Activated CD4-positive, alpha-beta T cell treated with anti-CD3 and anti-CD28 coated beads, Interleukin-2, amount 50 U/mL, for 16 hours (primary cell): Measurements from ENCODE around the gene CACNA1B.

Source experiments
- DNase-seq: peaks from one replicate; pipeline ENCODE4 v3.0.0-alpha.2; 2020

The CACNA1B gene

DNA sequence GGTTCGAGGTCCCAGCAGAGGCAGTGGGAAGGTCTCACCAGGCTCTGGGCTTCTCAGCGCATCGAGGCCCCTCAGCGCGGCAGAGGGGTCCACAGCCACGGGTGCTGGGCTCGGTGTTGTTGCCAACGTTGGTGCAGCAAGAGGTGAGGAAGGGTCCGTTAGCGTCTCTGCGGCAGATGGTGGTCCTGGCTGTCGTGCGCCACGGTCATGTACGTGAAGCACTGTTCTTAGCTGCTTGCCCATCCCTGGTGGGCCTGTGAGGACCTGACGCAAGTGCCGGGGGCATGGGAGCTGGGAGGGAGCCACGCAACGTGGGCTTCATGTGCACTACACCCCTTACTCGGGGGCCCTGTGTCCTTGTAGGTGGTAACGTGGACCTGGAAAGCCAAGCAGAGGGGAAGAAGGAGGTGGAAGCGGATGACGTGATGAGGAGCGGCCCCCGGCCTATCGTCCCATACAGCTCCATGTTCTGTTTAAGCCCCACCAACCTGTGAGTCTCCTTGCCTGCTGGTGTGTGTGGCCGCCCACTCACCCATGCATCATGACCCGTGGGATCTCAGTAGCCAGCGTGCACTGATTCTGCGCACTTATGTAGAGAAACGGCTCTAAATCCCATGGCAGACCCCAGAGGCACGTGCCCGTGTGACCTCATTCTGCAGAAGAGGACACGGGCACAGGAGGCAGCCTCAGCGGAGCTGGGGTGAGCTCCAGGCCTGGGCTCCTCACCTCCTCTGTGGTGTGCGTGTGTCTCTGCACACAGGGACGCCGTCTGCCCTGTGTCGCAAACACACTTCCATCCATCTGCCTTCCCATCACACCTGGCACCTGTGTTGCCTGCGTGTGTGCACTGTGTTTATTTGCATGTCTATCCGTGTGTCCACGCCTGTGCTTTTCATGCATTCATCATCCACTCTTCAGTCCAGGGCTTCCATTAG, 166.1 kb downstream of the CACNA1B start:
- no peak for DNase-seq

DNA sequence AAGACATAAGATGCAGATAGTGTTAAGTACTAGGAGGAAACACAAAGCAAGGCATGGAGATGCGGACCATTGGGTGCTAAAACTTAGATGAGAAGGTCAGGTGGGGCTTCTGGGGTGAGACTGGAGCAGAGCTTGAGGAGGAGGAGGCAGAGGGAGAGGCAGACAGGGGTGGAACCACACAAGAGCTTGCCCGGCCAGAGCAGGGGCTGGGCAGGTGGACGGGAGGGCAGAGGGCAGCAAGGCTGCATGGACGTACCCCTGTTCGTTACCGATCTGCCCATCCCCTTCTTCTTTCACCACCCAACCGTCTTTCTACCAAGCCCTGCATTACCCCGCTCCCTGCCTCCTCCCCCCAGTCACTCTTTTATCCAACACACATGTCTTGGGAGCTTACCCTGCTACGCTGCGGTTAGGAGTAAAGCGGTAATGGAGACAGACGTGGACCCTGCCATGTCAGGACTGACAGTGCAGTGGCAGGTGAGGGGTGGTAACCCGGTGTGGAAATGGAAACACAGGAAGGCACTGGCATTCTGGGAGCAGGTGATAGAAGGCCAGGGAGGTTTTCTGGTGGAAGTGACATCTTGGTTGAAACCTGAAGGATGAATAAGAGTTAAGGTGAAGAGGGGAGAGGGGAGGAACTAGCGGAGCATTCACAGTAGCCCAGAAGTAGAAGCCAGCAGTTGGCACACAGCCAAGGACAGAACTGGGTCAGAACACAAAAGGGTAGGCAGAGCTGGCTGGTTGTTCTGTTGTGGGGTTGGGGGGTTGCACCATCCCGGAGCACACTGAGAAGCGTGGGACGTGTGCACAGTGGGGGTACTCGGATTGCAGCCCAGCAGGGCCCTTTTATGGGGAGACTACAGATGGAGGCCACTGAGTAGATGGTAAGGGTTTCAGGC, 167.2 kb downstream of the CACNA1B start:
- no peak for DNase-seq

GRCh38 chr9:138045541-138046490, 168.2 kb downstream of the CACNA1B start:
- DNase-seq = no peak

GRCh38 chr9:138046641-138047301, 169.2 kb downstream of the CACNA1B start:
- no peak for DNase-seq

DNA sequence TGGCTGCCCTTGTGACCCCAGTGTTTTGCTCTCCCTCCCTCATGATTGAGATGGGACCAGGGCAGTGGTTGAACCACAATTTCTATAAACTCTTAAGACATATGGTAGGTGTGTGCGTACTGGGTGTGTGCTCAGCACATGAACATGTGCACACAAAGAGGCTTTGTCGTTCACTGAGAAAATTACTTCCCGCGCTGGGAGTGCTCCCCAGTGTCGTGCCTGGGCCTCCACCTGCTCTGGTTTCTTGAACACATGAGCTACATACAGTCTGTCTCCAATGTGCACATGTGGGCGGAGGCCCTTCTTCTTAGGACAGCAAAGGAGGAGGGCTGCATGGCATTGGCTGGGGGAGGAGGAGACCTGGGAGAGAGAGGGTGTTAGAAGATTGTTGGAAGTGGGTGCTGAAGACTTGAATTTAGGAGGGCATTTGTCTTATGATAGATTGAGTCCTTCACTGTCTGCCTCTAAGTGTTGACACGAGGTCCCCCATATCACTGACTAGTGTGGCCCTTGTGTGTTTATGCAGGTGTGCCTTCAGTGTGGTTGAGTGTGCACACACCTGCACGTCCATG, 170.0 kb downstream of the CACNA1B start:
- DNase-seq = no peak

DNA sequence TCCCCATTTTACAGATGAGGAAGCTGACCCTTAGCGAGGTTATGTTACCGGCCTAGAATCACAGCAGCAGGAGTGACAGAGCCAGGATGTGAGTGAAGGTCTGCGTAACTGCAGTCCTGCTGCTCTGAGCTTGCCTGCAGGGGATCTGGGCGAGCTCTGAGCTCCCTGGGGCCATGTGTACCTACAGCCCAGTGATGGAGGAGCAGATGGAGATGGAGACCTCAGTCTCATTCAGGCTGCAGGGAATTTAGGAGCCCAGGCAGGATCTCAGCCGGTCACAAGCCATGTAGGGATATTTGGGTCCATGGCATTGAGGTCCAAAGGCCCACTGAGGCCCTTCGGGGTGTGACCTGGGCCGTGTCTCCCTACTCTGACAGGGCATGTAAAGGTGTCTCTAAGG, 170.6 kb downstream of the CACNA1B start:
- no peak for DNase-seq

GRCh38 chr9:138049085-138049778, 171.7 kb downstream of the CACNA1B start:
- no peak for DNase-seq

DNA sequence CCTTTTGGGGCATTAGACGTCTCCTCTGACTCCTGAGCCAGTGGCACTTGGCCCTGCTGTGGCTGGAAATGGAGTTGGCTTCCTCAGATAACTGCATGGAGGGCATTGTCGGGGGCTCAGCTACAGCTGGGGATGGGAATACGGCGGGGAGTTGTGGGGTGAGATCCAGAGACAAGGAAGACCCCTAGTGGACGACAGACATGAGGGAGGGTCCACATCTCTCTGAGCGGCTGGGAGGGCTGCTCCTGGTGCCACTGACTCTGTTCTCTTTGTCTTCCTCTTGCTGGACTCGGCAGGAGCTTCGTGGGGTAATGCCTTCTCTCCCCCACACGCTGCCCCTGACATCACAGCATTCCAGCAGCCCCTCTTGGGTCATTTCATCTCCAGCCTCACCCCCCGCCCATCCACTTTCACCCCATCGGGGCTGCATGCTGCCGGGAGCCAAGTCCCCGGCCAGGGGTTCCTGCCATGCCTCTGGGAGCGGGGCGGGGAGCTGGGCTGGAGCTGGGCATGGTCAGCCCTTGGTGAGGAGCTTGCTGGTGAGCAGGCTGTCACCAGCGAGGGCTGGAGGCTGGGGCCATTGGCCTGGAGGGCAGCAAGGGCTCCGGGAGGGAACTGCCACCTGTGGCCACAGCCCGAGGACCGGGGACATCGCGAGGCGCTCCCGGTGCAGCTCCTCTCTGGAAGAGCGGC, 172.3 kb downstream of the CACNA1B start:
- DNase-seq = no peak

DNA sequence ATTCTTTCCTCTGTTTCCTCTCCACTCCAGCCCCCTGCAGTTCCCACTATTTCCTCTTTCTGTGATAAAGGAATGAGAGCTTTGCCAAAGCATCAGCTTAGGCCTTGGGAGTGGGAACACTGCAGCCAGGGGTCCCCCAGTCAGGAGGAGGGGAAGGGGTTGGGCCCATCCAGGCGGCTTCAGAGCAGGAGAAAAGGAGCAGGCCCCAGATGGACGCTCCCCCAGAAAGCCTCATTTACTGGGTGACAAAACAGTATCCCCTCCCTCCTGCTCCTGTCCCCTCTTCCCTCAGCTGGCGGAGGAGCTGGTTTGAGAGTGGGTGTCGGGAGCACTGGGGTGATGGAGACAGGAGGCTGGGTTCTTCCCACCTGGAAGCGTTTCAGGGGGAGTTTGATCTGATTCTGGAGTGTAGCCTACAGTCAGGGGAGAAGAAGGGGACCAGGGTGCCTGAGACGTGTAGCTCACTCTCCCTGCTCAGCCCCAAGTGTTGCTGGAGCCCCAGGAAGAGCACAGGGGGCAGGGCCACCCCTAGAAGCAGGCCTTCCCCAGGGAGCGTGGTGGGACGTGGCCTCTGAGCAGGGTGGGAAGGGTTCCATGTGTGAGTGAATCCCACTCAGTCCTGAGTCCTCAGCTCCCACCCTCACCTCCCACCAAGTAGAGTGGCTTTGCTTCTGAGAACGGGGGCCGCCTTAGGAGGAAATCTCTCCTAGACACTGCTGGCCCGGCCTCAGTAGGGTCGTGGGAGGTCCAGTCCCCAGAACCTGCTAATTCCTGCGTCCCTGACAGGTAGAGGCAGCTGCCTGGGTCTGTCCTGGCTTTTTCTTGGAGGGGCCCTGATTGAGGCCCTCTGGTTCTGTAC, 173.1 kb downstream of the CACNA1B start:
- no peak for DNase-seq

GRCh38 chr9:138051586-138052321, 174.2 kb downstream of the CACNA1B start:
- no peak for DNase-seq

GRCh38 chr9:138052322-138052615, 174.7 kb downstream of the CACNA1B start:
- no peak for DNase-seq

DNA sequence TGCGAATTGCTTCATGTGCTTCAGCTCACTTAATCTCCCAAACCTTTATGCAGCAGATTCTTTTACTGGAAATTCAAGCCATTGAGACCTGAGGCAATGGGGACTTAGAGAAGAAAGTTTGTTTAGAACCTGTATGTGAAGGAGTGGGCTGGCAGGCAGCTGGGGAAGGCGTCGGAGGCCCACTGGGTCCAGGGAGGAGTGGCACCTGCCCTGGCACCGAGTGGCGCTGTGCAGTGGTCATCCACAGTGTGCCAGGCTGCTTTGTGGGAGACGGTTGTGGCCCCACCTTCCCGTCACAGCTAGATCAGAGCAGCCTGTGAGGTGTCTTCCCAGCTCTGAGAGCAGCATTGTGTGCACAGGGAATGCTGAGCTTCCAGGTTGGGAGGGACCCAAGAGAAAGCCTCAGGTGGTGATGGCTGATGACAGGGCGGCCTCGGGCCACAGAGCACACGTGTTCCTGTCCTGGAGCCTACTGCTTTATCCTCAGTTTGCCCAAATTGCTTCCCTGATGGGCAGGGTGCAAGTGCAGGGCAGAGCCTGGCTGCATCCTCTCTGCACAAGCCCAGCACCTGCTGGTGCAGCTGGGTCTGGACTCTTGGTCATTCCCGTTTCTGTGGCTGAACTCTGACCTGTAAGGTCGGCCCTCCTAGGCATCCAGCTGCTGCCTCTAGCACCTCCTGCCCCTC, 175.2 kb downstream of the CACNA1B start:
- no peak for DNase-seq

- peak; percentile 8 for DNase-seq
These were observed 175.8 kb downstream of the CACNA1B start for GRCh38 chr9:138053321-138053868.

- DNase-seq = no peak
These were observed 176.6 kb downstream of the CACNA1B start for GRCh38 chr9:138053996-138054752.

- no peak for DNase-seq
These were observed 180.1 kb downstream of the CACNA1B start for GRCh38 chr9:138057726-138058125.

GRCh38 chr9:138058181-138058580, 180.6 kb downstream of the CACNA1B start:
- DNase-seq = no peak

- no peak for DNase-seq
These were observed 181.6 kb downstream of the CACNA1B start for GRCh38 chr9:138059196-138059595.
